HG02938 (cell line): ENCODE measurements around the gene FCER1G.

ENCODE experiments used
- ATAC-seq: cut with Tn5 transposase; IDR thresholded peaks from one replicate; pipeline ENCODE4 v1.9.1; 2021; ENCODE audit warnings: mild to moderate bottlenecking, moderate library complexity; ENCODE audit not compliant: unreplicated experiment

The FCER1G gene

GRCh38 chr1:161215076-161215475 lies at the start of gene FCER1G:
FCER1G (plus strand) TSS chr1:161215295; CDS start chr1:161215322, 27 bp downstream.
- ATAC-seq: no peak

- peak; percentile 91 for ATAC-seq
Observed at GRCh38 chr1:161165742-161166668, 49.1 kb upstream of the FCER1G start, which contains the start of gene PPOX. PPOX (plus strand) TSS chr1:161166426; CDS start chr1:161166848, 422 bp downstream.

- no peak for ATAC-seq
Observed at GRCh38 chr1:161166669-161167548, 48.2 kb upstream of the FCER1G start.

GRCh38 chr1:161168906-161169305 lies 46.2 kb upstream of the FCER1G start:
- no peak for ATAC-seq

- no peak for ATAC-seq
Observed at GRCh38 chr1:161171191-161171590, 43.9 kb upstream of the FCER1G start.

- no peak for ATAC-seq
Observed at GRCh38 chr1:161171696-161172095, 43.4 kb upstream of the FCER1G start.

GRCh38 chr1:161172349-161172748 lies 42.7 kb upstream of the FCER1G start:
- ATAC-seq: no peak

- no peak for ATAC-seq
Observed at GRCh38 chr1:161172776-161173376, 42.2 kb upstream of the FCER1G start.

- ATAC-seq: no peak
Observed at GRCh38 chr1:161173711-161174110, 41.4 kb upstream of the FCER1G start.

- no peak for ATAC-seq
Observed at GRCh38 chr1:161174911-161175310, 40.2 kb upstream of the FCER1G start.

- no peak for ATAC-seq
Observed at GRCh38 chr1:161175771-161176453, 39.2 kb upstream of the FCER1G start.

- no peak for ATAC-seq
Observed at GRCh38 chr1:161176468-161177111, 38.5 kb upstream of the FCER1G start.

- peak; percentile 65 for ATAC-seq
Observed at GRCh38 chr1:161177112-161177935, 37.8 kb upstream of the FCER1G start, which contains the start of gene B4GALT3. B4GALT3 (minus strand) TSS chr1:161177507; CDS start chr1:161176060, 1,447 bp downstream.

- no peak for ATAC-seq
Observed at GRCh38 chr1:161177936-161178244, 37.2 kb upstream of the FCER1G start.

- ATAC-seq: no peak
Observed at GRCh38 chr1:161179698-161180097, 35.4 kb upstream of the FCER1G start.

- ATAC-seq: no peak
Observed at GRCh38 chr1:161180639-161181038, 34.5 kb upstream of the FCER1G start.

- ATAC-seq: peak; percentile 56
Observed at GRCh38 chr1:161182214-161182613, 32.9 kb upstream of the FCER1G start.

GRCh38 chr1:161185282-161185682 lies 29.8 kb upstream of the FCER1G start:
- peak; percentile 72 for ATAC-seq

GRCh38 chr1:161185732-161186311 lies 29.3 kb upstream of the FCER1G start:
- ATAC-seq: peak; percentile 27
